Activated CD4-positive, alpha-beta T cell treated with anti-CD3 and anti-CD28 coated beads, Interleukin-2, amount 50 U/mL, for 1 hour (primary cell): ENCODE data around the gene UBAP2.
"Not testable (repeated sequence)": the region's sequence is repeated elsewhere in the genome, so short reads cannot be mapped to it uniquely, and the experiment has no call there.

Source experiments
- DNase-seq: peaks from one replicate; pipeline ENCODE4 v3.0.0-alpha.2; 2020

The UBAP2 gene

GRCh38 chr9:33964086-33964768 is 84.5 kb downstream of the UBAP2 start:
- no peak for DNase-seq

DNA sequence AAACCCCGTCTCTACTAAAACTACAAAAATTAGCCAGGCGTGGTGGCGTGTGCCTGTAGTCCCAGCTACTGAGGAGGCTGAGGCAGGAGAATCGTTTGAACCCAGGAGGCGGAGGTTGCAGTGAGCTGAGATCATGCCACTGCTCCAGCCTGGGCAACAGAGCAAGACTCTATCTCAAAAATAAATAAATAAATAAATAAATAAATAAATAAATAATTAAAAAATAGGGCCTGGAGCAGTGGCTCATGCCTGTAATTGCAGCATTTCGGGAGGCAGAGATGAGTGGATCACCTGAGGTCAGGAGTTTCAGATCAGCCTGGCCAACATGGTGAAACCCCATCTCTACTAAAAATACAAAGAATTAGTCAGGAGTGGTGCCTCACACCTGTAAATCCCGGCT is 86.2 kb downstream of the UBAP2 start:
- not testable (repeated sequence) for DNase-seq

DNA sequence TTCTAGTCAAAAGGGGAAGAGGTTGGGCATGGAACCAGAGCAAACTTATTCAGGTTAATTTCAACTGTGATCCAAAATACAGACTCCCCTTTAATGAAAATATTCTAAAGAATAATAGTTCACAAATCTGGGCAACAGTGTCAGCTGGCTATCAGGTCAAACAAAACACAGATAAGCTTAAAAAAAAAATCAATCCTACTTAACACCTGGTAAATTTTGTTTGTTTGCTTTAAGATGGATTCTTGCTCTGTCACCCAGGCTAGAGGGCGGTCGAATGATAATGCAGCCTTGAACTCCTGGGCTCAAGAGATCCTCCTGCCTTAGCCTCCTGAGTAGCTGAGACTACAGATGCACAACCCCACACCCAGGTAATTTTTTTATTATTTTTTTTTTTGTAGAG is 89.0 kb downstream of the UBAP2 start:
- DNase-seq = no peak

DNA sequence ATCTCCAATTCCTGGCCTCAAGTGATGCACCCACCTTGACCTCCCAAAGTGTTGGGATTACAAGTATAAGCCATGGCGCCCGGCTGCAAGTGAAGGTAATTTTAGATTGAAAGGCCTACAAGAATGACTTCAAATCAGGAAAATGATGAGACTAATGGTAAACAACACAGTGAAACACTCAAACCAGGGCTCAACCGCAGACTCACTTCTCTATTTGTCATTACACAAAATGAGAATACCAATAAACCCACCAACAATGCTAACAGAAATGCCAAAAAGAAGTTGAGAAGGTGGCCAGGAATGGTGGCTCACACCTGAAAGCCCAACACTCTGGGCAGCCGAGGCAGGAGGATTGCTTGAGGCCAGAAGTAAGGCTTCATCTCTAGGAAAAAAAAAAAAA is 92.1 kb downstream of the UBAP2 start:
- DNase-seq = no peak

- no peak for DNase-seq
These were observed 96.6 kb downstream of the UBAP2 start for GRCh38 chr9:33952066-33952465.

DNA sequence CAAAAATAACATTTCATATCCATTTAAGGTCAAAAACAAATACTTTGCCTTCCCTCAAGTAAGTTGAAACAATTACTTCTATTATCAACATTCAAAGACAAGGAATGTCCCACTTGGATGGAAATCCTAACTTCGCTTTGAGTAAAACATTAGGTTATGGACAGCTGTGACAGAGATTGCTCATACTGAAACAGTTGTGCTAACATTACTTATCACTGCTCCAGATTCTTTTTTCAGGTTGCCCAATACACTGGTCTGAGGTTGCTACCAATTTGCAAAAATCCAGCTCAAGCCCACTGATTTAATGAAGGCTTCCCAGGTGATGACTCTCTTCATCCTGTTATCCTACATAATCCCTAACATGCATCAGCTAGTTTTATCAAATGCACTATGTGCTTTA is 98.3 kb downstream of the UBAP2 start:
- DNase-seq = no peak

GRCh38 chr9:33946779-33947535 is 101.7 kb downstream of the UBAP2 start:
- no peak for DNase-seq

DNA sequence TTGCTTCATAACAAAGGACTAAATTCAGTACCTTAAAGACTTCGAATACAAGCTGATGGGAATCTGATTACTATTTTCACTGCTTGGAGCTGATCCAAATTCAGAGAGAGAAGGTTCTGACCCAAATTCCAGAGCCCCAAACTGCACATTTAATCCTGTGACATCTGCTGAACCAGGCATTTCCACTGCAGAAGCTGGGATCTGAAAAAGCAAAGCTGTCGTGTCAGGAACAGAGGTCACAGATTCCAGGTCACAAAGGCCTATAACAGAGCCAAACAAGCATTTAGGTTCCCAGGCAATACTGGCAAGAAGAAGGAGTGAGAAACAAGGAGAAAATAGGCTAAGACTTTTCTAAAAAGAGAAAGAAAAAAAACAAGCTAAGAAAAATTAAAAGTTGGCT is 105.3 kb downstream of the UBAP2 start:
- no peak for DNase-seq

- no peak for DNase-seq
These were observed 106.1 kb downstream of the UBAP2 start for GRCh38 chr9:33942471-33943083.

- no peak for DNase-seq
These were observed 108.5 kb downstream of the UBAP2 start for GRCh38 chr9:33939924-33940874.

DNA sequence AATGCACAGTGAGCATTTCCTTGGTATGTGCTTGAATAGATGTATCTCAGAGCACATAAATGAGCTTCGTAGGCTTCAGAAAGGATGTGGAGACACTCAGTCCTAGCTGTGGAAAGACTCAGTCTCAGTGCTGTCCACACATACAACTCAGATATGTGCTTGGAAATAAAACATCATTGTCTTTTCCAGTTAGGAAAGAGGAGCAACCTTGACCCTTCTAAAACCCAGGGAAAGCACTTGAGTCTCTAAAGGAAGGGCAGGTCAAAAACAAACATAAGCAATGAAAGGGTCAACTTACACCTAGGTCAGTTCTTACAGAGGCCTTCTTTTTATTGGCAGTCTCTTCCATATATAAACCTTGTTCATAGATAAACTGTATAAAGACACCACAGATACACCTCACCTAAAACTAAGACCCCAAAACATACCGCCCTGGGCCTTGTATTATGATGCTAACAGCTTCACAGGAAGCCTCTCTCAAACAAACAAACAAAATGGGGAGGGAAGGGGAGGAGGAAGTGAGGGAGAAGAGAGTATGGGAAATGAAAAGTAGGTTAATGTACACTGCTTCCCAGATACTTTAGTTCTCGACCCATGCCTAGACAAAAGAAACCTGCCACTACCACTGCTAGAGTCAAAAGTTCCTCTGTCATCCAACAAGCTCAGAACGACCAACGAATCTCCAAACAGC is 114.4 kb downstream of the UBAP2 start:
- DNase-seq = no peak

DNA sequence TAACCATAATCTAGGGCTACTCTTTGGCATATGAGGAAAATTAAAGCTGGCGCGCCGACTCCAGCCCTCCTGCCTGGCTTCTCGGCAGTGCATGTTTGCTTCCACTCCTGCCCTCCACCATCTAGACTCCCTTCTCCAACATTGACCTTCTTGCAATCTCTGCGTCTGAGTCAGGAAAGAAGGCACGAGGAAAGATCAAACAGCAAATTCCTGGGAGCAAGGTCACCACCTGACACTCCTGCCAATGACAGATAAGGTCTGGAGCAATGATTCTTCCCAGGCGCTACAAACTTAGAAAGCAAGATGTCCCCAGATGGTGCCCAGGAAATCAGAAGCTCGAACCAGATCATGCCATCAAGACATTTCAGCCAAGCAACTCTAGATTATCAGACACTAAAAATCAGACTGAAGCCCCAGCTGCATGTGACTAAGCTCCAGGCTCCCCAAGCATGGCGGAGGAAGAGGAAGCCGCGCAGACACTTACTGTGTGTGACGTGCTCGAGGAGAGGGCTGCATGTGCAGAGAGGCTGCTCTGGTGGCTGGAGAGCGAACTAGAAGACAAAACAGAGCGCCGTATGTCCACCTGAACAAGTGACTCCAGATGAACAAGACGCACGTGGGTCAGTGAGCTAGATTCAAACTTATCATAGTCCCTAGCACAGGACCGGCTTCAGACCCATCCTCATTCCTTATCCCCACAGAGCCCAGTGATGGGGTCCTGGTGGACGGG is 116.4 kb downstream of the UBAP2 start:
- DNase-seq = no peak

- no peak for DNase-seq
These were observed 117.4 kb downstream of the UBAP2 start for GRCh38 chr9:33931326-33931725.

GRCh38 chr9:33927694-33928093 is 121.0 kb downstream of the UBAP2 start:
- DNase-seq = no peak

- no peak for DNase-seq
These were observed 121.8 kb downstream of the UBAP2 start for GRCh38 chr9:33926746-33927485.

- peak; percentile 10 for DNase-seq
These were observed 123.5 kb downstream of the UBAP2 start for GRCh38 chr9:33924978-33925797.

DNA sequence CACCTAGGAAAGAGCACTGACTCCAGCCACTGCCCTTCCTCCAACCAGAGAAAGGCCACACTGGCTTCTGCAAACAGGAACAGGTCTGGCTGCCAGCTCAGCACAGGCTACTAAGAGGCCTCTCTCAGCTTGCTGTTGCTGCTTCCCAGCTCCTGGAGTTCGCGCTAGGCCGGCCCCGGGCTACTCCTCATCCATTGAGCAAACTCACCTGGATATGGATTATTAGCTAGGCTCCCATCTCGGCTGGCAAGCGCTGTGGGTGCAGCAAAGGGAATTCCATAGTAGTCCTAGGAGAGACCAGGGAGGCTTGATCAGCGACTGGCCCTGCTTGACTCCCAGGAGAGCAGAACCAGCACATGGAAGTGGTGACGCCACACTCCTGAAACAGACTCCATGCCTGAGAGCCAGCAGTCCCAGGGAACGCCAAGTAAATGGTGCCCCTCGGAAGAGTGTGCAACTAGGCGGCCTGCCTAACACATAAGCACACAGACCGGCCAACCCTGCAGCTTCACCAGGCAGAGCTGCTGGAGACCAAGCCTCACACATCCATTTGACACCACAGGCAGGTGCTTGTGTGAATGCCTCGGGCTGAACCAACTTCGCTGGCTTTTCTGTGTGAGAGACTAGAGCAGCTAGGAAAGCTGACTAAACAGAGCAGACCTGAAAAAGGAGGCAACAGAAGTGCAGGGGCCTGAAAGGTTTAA is 124.5 kb downstream of the UBAP2 start:
- no peak for DNase-seq

DNA sequence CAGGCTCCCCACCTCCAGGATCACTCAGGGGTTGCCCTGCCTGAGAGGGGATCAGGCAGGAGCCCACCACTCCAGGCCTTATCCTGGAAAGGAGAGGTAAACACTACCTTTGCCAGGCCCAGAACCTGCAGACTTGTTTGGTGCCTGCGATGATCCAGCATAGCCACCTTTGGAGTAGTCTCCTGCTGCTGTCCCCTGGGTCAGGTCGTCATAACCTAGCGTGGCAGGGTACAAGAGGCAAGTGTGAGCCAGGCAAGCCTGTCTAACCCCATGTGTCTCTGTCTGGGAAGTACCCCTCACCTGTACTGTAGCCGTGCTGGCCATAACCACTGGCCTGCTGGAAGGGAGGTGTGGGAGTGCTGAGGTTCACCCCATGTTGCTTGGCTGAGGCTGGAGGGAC is 125.6 kb downstream of the UBAP2 start:
- DNase-seq = no peak
